ENCODE measurements around the gene TPX2.

DNA sequence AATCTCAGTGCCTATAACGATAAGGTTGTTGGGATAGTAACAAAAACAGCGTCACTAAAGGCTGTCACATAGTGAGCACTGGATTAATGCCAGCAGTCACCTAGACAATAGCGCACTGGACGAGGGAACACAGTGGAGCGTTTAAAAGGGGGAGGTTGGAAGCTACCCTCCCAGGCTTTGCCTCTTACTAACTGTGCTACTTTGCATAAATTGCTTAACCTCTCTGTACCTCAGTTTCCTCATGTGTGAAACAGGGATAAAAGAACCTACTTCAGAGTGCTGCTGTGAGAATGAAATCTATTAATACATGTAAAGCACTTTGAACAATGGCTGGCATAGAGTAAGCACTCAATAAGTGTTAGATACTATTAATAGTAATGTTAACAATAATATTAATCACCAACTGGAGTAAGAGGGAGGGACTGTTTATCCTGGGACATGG lies 27.0 kb upstream of the TPX2 start:
- TF ChIP-seq ETV6 (conservative IDR thresholded peaks at IDR 0.05 in 1 of 2, IDR thresholded peaks at IDR 0.05 in 1 of 2; ENCODE audit: borderline replicate concordance in 1 of 2, low read depth in 1 of 2) (no peak), SREBF1 (IDR thresholded peaks at IDR 0.05; ENCODE audit: low read length) (no peak), POLR2A (IDR thresholded peaks at IDR 0.05; ENCODE audit: low read depth, low read length) (no peak), EZH2 (IDR thresholded peaks at IDR 0.05; ENCODE audit: borderline replicate concordance, control insufficient read depth, low read depth, low read length) (no peak), EP300 (IDR thresholded peaks at IDR 0.05; ENCODE audit: borderline replicate concordance in 1 of 2, control insufficient read depth in 1 of 2, low read depth in 2 of 2, low read length in 2 of 2) (no peak), TCF3 (IDR thresholded peaks at IDR 0.05; ENCODE audit: borderline replicate concordance, insufficient read depth, low read depth, low read length) (no peak), PML (IDR thresholded peaks at IDR 0.05; ENCODE audit: low read length) (no peak), CREM (IDR thresholded peaks at IDR 0.05; ENCODE audit: low read depth) (no peak), NFIC (IDR thresholded peaks at IDR 0.05; ENCODE audit: low read depth, low read length) (no peak), CHD2 (IDR thresholded peaks at IDR 0.05; ENCODE audit: borderline replicate concordance, low read depth, low read length) (no peak), FOXM1 (IDR thresholded peaks at IDR 0.05; ENCODE audit: low read depth, low read length) (no peak), CHD1 (IDR thresholded peaks at IDR 0.05; ENCODE audit: low read depth, low read length) (no peak), POLR2AphosphoS5 (IDR thresholded peaks at IDR 0.05; ENCODE audit: low read length) (no peak)
- TF ChIP-seq, protein P1, sequence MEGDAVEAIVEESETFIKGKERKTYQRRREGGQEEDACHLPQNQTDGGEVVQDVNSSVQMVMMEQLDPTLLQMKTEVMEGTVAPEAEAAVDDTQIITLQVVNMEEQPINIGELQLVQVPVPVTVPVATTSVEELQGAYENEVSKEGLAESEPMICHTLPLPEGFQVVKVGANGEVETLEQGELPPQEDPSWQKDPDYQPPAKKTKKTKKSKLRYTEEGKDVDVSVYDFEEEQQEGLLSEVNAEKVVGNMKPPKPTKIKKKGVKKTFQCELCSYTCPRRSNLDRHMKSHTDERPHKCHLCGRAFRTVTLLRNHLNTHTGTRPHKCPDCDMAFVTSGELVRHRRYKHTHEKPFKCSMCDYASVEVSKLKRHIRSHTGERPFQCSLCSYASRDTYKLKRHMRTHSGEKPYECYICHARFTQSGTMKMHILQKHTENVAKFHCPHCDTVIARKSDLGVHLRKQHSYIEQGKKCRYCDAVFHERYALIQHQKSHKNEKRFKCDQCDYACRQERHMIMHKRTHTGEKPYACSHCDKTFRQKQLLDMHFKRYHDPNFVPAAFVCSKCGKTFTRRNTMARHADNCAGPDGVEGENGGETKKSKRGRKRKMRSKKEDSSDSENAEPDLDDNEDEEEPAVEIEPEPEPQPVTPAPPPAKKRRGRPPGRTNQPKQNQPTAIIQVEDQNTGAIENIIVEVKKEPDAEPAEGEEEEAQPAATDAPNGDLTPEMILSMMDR (IDR thresholded peaks at IDR 0.05 in 2 of 3, conservative IDR thresholded peaks at IDR 0.05 in 1 of 3; ENCODE audit: control insufficient read depth in 2 of 3, extremely low read depth in 1 of 3, insufficient read depth in 1 of 3, low read depth in 3 of 3, low read length in 3 of 3), result no peak
